ENCODE data around the gene PPHLN1.

DNA sequence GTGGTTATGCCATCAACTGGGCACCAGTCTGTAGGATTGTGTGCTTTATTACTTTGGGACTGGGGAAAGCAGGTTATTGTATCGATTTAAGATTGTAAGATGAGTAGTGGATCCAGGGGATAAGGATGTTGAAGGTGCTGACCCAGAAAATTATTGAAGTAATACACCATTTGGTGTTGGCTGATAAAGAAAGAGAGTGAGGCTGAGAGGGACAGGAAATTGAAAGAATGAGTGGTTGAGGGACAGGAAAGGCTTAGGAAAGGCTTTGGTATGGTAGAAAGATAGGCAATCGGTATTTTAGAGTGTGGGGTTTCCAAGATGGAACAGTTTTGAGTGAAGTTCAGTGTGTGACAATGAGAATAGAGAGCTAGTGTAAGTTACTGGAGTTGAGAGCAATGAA lies 12.3 kb downstream of the PPHLN1 start:
- no peak for TF ChIP-seq POLR2A (IDR thresholded peaks at IDR 0.05)
- no peak for TF ChIP-seq CTCF (IDR thresholded peaks at IDR 0.05)
- no peak for TF ChIP-seq POLR2AphosphoS5 (IDR thresholded peaks at IDR 0.05)
- TF ChIP-seq EP300 (IDR thresholded peaks at IDR 0.05) = no peak
